Breast epithelium (tissue), 4 donors: ENCODE data around the gene GNAO1. TPM values are rescaled to one million over a fixed set of nuclear protein-coding genes. Genes with fewer than 3 reads are reported as not detected.

Source experiments
- DNase-seq, 2 donors: peaks; one replicate each; pipeline ENCODE4 v3.0.0-alpha.2; 2019; ENCODE audit warnings: low spot score in 2 of 2
- H3K27ac ChIP-seq, 2 donors: fragments of 200-600 bp; sonication (generic) in 1 of 2; one replicate each; pipeline ENCODE4 v1.5.1; 2016 to 2019; ENCODE audit warnings: mild to moderate bottlenecking in 1 of 2
- H3K27me3 ChIP-seq, 2 donors: fragments of 200-600 bp; sonication (generic) in 1 of 2; one replicate each; pipeline versions ENCODE4 v1.5.1 to v1.6.0; 2017 to 2019; ENCODE audit warnings: control low read depth in 1 of 2, mild to moderate bottlenecking in 1 of 2
- H3K36me3 ChIP-seq: fragments of 200-600 bp; one replicate; pipeline ENCODE4 v1.5.1; 2019
- H3K4me1 ChIP-seq, 2 donors: fragments of 200-600 bp; sonication (generic); one replicate each; pipeline ENCODE4 v1.5.1; 2016 to 2019; ENCODE audit warnings: control low read depth in 1 of 2
- H3K4me3 ChIP-seq, 3 donors: fragments of 200-600 bp; sonication (generic); 1 replicate in 2 of 3; 2 replicates in 1 of 3; pipeline ENCODE4 v1.5.1; 2016 to 2019; ENCODE audit warnings: mild to moderate bottlenecking in 3 of 3, moderate library complexity in 2 of 3
- H3K9me3 ChIP-seq, 2 donors: fragments of 200-600 bp; sonication (generic) in 1 of 2; one replicate each; pipeline ENCODE4 v1.5.1; 2016 to 2019; ENCODE audit warnings: control low read depth in 1 of 2
- POLR2A ChIP-seq: fragments of 450-650 bp; IDR thresholded peaks from one replicate; pipeline ENCODE4 v1.6.1; 2016; ENCODE audit warnings: antibody characterized with exemption, mild to moderate bottlenecking, moderate library complexity
- POLR2AphosphoS5 ChIP-seq, 3 donors: sonication (generic); formaldehyde crosslinking; IDR thresholded peaks; one replicate each; pipeline ENCODE4 v1.6.1; 2017; ENCODE audit warnings: antibody characterized with exemption in 3 of 3
- intact Hi-C: fragments of 100-400 bp; cut with DNase I; formaldehyde crosslinking; loops from one replicate; pipeline ENCODE4 v1.15.1; 2023; ENCODE audit warnings: low total_unique reads
- total RNA-seq, 3 donors: library from RNA; depleted of rRNA; stranded (reverse); fragments of >200 nt; gene quantifications; one replicate each; pipeline ENCODE4 v1.1.0, GENCODE V29; 2016
- TF ChIP-seq, protein P1 (sequence below), 3 donors: fragments of 450-650 bp; IDR thresholded peaks; one replicate each; pipeline ENCODE4 v1.5.1; 2016 to 2017; ENCODE audit warnings: antibody characterized with exemption in 3 of 3, mild to moderate bottlenecking in 3 of 3, moderate library complexity in 3 of 3

GNAO1 gene
- total RNA-seq, 3 donors from 2014 or later: 0.96 to 1.9 (median 0.98) TPM

DNA sequence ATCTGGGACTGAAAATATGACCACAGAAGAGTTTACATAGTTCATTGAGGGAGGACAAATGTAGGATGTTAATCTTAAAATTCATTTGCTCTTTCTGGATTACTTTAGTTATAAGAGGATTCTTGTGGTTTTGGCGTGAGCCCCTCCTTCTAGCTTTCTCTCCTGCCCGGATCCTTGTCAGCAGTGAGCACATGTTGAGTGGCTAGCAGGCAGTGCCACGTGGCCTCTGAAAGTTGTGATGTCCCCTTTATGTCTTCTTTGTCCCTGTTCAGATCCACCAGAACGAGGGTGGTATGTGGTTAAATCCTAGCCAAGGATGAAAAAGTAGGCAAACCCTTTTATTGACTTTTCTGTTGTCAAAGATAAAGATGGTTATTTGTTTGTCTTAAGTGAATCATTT is 83.8 kb downstream of the GNAO1 start:
- Histone ChIP-seq H3K4me1 (no peaks in the 10 kb centered on the region), H3K27me3 (no peaks in the 10 kb centered on the region), H3K36me3 (no peaks in the 10 kb centered on the region), H3K27ac (no peak overlapping the region), H3K9me3 (no peaks in the 10 kb centered on the region), H3K4me3 (no peak overlapping the region)
- intact Hi-C loops: no loop called here
- no peak for TF ChIP-seq POLR2A
- no peak for TF ChIP-seq POLR2AphosphoS5 (IDR thresholded peaks at IDR 0.05)
- TF ChIP-seq, protein P1, sequence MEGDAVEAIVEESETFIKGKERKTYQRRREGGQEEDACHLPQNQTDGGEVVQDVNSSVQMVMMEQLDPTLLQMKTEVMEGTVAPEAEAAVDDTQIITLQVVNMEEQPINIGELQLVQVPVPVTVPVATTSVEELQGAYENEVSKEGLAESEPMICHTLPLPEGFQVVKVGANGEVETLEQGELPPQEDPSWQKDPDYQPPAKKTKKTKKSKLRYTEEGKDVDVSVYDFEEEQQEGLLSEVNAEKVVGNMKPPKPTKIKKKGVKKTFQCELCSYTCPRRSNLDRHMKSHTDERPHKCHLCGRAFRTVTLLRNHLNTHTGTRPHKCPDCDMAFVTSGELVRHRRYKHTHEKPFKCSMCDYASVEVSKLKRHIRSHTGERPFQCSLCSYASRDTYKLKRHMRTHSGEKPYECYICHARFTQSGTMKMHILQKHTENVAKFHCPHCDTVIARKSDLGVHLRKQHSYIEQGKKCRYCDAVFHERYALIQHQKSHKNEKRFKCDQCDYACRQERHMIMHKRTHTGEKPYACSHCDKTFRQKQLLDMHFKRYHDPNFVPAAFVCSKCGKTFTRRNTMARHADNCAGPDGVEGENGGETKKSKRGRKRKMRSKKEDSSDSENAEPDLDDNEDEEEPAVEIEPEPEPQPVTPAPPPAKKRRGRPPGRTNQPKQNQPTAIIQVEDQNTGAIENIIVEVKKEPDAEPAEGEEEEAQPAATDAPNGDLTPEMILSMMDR (IDR thresholded peaks at IDR 0.05): no peak
- DNase-seq: no peak

DNA sequence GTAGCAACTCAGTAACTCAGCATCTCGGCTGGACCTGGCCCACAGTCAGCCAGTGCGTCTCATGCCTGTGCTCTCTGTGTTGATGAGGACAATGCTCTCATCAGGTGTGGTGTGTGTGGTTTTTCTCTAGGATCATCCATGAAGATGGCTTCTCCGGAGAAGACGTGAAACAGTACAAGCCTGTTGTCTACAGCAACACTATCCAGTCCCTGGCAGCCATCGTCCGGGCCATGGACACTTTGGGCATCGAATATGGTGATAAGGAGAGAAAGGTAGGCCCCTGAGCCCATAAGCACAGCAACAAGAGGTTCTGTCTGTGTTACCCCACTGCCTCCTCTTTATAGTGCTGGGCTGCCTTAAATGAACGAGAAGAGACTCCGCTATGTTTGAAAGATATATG is 84.5 kb downstream of the GNAO1 start:
- no peak overlapping the region for H3K27ac ChIP-seq
- H3K9me3 ChIP-seq: no peaks in the 10 kb centered on the region
- TF ChIP-seq POLR2A: no peak
- TF ChIP-seq, protein P1 (IDR thresholded peaks at IDR 0.05): no peak
- TF ChIP-seq POLR2AphosphoS5 (IDR thresholded peaks at IDR 0.05): no peak
- no peaks in the 10 kb centered on the region for H3K27me3 ChIP-seq
- intact Hi-C loops: no loop called here
- no peaks in the 10 kb centered on the region for H3K4me1 ChIP-seq
- DNase-seq: peak in 1 of 2 donors; percentile 10
- no peaks in the 10 kb centered on the region for H3K36me3 ChIP-seq
- no peak overlapping the region for H3K4me3 ChIP-seq

DNA sequence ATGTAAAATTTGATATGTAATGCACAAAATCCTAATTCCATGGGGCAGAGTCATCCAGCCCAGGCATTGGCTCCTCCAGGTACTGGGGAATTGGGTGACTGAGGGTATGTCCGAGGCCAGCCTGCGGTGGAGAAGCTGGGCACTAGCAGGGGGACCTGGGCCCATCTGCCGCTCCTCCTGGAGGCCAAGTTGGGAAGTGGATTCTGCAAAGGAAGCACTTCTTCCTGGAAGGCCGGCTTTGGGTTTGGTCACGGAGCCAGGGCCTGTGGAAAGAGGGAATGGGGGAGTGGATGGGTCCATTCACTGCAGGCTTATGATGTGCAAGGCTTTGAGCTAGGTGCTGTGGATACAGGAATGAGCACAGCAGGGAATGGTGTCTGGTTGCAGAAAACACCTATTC is 85.8 kb downstream of the GNAO1 start:
- H3K4me1 ChIP-seq: no peaks in the 10 kb centered on the region
- no peaks in the 10 kb centered on the region for H3K36me3 ChIP-seq
- H3K9me3 ChIP-seq: no peaks in the 10 kb centered on the region
- no peak overlapping the region for H3K27ac ChIP-seq
- TF ChIP-seq, protein P1 (IDR thresholded peaks at IDR 0.05): no peak
- TF ChIP-seq POLR2AphosphoS5 (IDR thresholded peaks at IDR 0.05) (no peak), POLR2A (no peak)
- peak in 1 of 2 donors; percentile 34 for DNase-seq
- intact Hi-C loops: no loop called here
- no peaks in the 10 kb centered on the region for H3K27me3 ChIP-seq
- no peak overlapping the region for H3K4me3 ChIP-seq

DNA sequence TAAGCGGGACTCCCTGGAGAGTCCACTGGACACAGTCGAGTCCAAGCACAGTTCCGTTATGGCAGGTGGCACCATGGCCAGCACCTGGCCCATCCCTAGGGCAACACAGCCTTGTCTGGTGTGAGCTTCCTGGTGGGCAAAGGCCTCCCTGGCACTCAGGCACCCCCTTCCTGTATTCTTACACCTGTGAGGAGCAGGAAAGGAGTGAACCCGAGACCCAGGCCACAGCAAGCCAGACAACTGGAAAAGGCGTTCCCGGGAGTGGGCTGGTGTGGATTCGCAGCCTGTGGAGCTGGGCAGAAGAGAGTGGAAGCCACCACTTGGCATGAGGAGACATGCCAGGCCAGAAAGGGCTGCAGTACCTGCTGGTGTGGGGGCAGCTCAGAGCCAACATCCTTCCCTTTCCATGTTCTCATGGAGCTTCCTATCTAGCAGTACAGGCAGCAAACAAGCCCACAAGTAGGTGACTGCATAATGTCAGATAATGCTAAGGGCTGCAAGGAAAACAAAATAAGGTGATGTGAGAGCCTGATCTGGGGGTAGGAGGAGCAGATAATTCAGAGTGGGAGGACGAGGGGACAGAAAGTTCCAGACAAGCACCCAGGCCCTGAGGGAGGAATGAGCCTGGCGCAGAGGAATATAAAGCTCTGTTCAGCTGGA is 87.0 kb downstream of the GNAO1 start:
- Histone ChIP-seq H3K36me3 (no peaks in the 10 kb centered on the region), H3K27ac (no peak overlapping the region), H3K27me3 (no peaks in the 10 kb centered on the region), H3K9me3 (no peaks in the 10 kb centered on the region), H3K4me1 (no peaks in the 10 kb centered on the region), H3K4me3 (no peak overlapping the region)
- TF ChIP-seq, protein P1 (IDR thresholded peaks at IDR 0.05): no peak
- TF ChIP-seq POLR2AphosphoS5 (IDR thresholded peaks at IDR 0.05) (no peak), POLR2A (no peak)
- peak in 1 of 2 donors; percentile 12 for DNase-seq
- intact Hi-C loops: no loop called here

DNA sequence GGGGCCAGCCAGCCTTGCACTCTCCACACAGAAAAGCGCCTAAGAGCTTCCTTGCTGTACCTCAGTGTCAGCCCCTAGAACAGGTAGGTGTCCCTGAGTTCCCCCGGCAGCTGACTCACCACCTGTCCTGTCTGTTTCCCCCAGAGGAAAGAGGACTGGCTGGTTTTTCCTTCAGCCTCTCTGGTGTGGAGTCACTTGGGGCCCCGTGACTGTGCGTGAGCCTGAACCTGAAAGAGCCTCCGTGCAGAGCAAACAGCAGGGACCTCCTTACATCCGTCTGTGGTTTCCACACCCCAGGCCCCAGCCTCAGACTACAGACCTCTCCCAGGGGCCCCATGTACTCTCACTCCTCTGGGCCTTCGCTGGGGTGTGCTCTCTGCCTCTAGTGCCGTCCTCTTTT is 87.8 kb downstream of the GNAO1 start:
- Histone ChIP-seq H3K9me3 (no peaks in the 10 kb centered on the region), H3K4me3 (no peak overlapping the region), H3K4me1 (no peaks in the 10 kb centered on the region), H3K27ac (no peak overlapping the region), H3K27me3 (no peaks in the 10 kb centered on the region), H3K36me3 (no peaks in the 10 kb centered on the region)
- peak in 1 of 2 donors; percentile 38 for DNase-seq
- intact Hi-C loops: no loop called here
- no peak for TF ChIP-seq POLR2A
- no peak for TF ChIP-seq POLR2AphosphoS5 (IDR thresholded peaks at IDR 0.05)
- TF ChIP-seq, protein P1 (IDR thresholded peaks at IDR 0.05): no peak
